ENCODE data around the gene EXOSC10.
"Not testable (repeated sequence)": the region's sequence is repeated elsewhere in the genome, so short reads cannot be mapped to it uniquely, and the experiment has no call there.

EXOSC10 gene

DNA sequence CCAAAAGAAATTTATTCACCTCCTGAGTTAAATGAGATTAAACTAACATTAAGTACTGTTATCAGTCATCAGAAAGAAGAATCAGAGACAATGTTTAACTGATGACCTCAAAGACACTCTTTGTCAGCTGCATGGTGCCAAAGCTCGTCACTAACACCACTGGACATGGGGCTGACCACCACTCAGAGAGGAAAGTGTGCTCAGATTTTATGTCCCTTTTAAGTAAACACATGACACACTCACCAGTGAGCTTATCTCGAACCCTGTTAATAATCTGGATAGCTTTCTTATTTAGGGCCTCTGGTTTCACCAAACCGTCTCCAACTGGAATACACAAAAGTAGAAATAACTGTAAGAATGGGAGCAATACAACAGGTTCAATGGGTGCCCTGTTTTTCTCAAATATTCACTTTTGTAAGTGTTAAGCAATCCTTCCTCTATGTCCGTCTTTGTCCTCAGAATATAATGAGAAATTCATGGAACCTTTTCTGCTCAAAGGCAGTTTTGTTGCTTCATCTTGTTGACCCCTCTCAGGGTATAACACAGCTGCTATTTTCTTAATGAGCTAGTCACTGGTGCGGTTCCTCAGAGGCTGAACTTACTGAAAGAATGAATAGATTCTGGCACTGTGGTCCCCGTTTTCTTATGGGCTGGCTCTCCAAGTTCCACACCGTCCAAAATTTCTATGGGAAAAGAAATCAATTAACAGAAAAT is 9.5 kb upstream of the EXOSC10 start:
- no peak for DNase-seq

- DNase-seq, result no peak
Measured at GRCh38 chr1:11107599-11107998, 7.9 kb upstream of the EXOSC10 start.

- no peak for DNase-seq
Measured at GRCh38 chr1:11105586-11105985, 5.9 kb upstream of the EXOSC10 start.

GRCh38 chr1:11101347-11101746 is 1.7 kb upstream of the EXOSC10 start:
- DNase-seq, result no peak

DNA sequence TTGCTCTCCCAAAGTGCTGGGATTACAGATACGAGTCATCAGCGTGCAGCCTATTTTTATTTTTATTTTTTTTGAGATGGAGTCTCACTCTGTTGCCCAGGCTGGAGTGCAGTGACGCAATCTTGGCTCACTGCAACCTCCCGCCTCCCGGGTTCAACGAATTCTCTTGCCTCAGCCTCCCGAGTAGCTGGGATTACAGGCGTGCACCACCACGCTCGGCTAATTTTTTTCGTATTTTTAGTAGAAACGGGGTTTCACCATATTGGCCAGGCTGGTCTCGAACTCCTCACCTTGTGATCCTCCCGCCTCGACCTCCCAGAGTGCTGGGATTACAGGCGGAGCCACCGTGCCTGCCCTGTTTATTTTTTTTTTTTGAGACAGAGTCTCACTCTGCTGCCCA is 1.1 kb upstream of the EXOSC10 start:
- DNase-seq, result not testable (repeated sequence)

DNA sequence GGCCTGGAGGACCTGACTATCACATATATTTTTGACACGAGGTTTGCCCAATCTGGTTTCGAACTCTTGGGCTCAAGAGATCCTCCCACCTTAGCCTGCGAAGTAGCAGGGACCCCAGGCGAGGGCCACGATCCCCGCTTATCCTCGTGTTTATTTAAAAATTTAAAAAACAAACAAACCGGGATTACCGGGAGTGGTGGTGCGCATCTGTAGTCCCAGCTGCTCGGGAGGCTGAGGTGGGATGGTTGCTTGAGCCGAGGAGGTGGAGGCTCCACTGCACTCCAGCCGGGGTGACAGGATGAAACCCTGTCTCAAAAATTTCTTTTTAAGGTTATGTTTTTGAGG is 452 bp upstream of the EXOSC10 start:
- DNase-seq, result no peak

GRCh38 chr1:11098931-11099309 is 749 bp downstream of the EXOSC10 start:
- no peak for DNase-seq

DNA sequence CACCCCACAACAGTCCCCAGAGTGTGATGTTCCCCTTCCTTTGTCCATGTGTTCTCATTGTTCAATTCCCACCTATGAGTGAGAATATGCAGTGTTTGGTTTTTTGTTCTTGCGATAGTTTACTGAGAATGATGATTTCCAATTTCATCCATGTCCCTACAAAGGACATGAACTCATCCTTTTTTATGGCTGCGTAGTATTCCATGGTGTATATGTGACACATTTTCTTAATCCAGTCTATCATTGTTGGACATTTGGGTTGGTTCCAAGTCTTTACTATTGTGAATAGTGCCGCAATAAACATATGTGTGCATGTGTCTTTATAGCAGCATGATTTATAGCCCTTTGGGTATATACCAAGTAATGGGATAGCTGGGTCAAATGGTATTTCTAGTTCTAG is 15.9 kb downstream of the EXOSC10 start:
- not testable (repeated sequence) for DNase-seq

GRCh38 chr1:11080931-11081330 is 18.7 kb downstream of the EXOSC10 start:
- DNase-seq, result no peak

GRCh38 chr1:11078631-11079030 is 21.0 kb downstream of the EXOSC10 start:
- DNase-seq, result no peak

DNA sequence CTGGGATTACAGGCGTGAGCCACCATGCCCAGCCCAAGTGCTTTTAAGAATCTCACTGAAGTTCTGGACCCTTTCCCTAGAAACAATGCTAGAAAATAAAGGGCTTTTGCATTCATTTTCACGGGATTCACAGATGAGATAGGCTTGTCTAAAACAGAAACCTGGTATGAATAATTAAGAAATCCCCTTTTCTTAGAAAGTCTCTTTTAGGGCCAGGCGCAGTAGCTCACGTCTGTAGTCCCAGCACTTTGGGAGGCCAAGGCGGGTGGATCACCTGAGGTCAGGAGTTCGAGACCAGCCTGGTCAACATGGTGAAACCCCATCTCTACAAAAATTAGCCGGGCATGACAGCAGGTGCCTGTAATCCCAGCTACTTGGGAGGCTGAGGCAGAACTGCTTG is 26.3 kb downstream of the EXOSC10 start:
- DNase-seq, result not testable (repeated sequence)

DNA sequence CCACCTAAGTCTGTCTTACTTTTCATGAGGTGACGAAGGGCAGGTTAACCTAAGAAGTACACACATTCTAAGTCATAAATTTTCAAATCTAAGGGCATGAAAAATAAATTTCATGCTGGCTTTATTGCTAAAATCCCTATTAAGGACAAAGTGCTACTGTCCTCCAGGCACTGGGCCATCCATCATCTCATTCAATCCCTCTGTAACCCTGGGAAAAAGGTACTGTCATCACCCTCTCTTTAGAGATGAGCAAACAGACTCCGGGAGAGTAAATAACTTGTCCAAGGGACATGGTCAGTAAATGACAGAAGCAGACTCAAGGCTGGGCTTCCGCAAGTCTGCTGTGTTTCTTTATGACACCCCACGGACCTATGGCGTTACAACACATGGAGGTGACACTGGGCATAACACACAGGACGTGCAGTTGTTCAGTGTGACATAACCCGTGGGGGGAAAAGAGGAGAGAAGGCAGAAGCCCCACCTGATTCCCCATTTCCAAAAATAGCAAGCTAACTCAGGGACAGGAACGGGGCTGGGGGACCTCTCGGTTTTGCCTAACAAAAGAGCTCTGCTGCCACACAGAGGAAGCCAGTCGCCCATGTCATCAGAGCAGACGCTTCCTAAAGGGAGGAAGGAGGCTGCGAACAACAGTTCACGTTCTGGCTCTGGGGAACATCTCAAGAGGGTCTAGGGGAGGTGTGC is 27.3 kb downstream of the EXOSC10 start:
- DNase-seq, result no peak

DNA sequence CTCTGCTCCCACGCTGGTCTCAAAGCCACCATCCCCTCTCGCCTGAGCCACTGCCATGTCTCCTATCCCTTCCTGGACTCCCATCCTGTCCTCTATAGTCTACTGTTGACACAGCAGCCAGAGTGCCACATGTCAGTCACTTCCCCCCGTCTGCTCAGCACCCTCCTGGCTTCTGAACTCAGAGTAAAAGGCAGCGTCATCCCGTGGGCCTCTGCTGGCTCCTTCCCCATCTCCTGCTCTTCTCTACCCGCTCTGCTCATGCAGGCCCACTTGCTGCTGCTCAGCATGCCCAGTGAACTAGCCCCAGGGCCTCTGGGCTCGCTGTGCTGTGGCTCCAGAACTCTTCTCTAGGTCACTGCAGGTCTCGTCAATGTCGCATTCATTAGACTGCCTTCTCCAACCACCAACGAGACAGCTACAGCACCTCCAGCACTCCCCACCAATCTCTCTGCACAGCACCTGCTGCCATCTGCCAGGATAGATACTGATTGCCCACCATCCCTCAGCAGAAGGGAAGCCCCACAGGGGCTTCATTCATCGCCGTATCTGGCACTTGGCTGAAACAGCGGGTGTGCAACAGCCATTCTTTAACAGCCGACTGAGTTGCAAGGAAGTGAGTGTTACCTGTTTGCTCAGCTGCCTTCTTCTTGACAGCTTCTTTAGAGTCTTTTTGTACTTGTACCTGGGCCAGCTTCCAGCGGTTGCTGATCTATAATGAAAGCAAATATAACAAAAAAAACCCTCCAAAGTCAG is 28.0 kb downstream of the EXOSC10 start:
- no peak for DNase-seq

- no peak for DNase-seq
Measured at GRCh38 chr1:11070876-11071275, 28.8 kb downstream of the EXOSC10 start.

- DNase-seq, result no peak
Measured at GRCh38 chr1:11068600-11069473, 30.8 kb downstream of the EXOSC10 start.

DNA sequence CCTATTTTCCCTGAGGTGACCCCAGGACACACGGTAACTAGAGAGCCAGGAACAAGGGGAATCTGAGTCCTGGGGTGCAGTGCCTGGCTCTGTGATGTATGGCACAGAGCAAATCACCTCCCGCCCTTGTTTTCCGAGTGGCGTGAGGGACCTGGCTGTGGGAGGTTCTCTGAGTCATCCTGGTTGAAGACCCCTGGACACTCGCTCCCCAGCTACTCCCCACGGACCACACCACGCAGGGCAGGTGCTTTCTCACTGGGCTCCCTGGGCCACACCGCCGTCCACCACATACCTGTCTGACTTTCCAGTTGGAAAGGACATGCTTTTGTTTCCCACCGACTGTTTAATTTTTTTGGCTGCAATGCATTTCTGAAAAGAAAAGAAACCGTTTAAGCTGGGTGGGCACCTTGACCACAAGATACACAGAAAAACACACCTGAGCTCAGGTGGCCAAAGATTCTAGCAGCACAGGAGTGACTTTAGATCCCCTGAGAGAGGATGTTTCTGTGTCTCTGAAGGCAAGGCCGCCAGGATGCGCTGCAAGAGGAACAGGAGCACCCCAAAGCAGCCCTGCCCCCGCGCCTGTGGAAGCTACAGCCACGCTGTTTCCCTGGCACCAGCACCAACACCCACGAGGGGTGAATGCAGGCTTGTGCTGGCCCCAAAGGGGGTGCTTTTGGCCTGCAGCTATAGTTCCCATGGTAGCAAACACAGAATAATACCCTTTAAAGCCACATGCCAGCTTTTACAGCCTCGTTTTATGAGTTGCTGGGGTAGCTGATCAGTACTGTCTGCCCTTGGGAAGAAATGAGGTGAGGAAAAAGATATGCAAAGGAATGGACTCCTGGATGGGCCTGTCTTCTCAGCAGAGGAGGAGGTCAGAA is 31.7 kb downstream of the EXOSC10 start:
- no peak for DNase-seq

GRCh38 chr1:11065796-11066195 is 33.9 kb downstream of the EXOSC10 start:
- no peak for DNase-seq

- DNase-seq, result no peak
Measured at GRCh38 chr1:11064942-11065341, 34.7 kb downstream of the EXOSC10 start.

DNA sequence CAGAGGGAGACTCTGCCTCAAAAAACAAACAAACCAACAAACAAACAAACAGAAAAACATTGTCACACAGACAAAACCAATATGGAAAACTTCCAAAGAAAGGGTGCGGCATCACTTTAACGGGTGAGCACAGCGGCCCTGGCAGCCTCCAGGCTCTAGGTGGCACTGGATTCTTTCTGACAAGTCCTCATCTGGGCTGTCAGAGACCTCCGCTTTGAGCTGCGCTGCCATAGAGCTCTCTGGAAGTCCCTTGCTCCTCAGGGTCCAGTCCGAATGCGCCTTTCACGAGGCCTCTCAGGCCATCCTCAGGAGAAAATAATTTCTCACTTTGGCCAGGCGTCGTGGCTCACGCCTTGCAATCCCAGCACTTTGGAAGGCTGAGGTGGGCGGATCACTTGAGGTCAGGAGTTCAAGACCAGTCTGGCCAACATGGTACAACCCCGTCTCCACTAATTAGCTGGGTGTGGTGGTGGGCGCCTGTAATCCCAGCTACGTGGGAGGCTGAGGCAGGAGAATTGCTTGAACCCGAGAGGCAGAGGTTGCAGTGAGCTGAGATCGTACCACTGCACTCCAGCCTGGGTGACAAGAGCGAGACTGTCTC is 35.6 kb downstream of the EXOSC10 start:
- not testable (repeated sequence) for DNase-seq

- no peak for DNase-seq
Measured at GRCh38 chr1:11062965-11063401, 36.7 kb downstream of the EXOSC10 start.

- DNase-seq, result no peak
Measured at GRCh38 chr1:11061652-11062365, 37.9 kb downstream of the EXOSC10 start.

All from GOT3 (cell line).